HUES6 (cell line): ENCODE data around the gene MOGAT1.

Experiments
- H3K27ac ChIP-seq: 2 replicates; pipeline ENCODE4 v1.7.0; 2013; ENCODE audit warnings: low read depth, mild to moderate bottlenecking, low read length, inconsistent platforms
- H3K27me3 ChIP-seq: 2 replicates; pipeline ENCODE4 v1.6.1; 2013; ENCODE audit warnings: low read length; ENCODE audit not compliant: control insufficient read depth, insufficient read depth
- H3K36me3 ChIP-seq: 2 replicates; pipeline ENCODE4 v1.6.1; 2013; ENCODE audit warnings: low read length; ENCODE audit not compliant: control insufficient read depth, insufficient read depth
- H3K4me1 ChIP-seq: 2 replicates; pipeline ENCODE4 v1.6.1; 2013; ENCODE audit warnings: low read length; ENCODE audit not compliant: control insufficient read depth, insufficient read depth
- H3K4me3 ChIP-seq: 2 replicates; pipeline ENCODE4 v1.5.1; 2013; ENCODE audit warnings: low read depth, low read length
- H3K9ac ChIP-seq: one replicate; pipeline ENCODE4 v1.6.1; 2013; ENCODE audit warnings: mild to moderate bottlenecking, low read length
- H3K9me3 ChIP-seq: 2 replicates; pipeline ENCODE4 v1.6.1; 2013; ENCODE audit warnings: low read depth, low read length; ENCODE audit not compliant: control insufficient read depth, insufficient read depth

MOGAT1 gene

DNA sequence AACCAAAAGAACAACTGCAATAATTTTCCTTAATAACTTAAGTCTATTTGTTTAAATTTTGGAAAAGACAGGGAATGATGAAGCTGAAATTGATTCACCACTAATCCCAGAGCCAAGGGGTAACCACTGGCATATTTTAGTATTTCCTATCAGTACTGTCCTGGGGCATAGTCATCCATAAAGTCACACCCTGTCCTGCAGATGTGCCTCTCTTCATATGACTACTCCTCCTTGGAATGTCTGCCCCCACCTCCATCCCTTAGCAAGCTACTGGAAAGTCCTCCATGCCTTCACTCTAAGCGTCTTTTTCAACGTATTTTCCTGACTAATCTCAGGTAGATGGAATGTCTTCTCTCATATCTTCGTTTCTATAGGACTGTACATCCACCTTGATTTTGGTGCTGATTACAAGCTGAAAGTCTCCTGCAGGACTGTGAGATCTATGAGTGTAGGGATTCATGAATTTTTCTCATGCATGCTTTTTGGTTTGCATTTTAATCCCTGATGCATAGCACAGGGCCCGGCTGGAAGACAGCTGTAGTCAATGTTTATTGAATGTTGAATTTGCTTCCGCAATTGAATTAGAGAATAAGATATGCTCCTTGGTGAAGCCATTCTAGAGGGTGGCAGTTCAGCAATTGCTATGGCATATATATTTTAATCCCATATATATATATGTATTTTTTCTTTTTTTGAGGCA is 85.6 kb downstream of the MOGAT1 start:
- Histone ChIP-seq H3K27ac (no peak overlapping the region), H3K9me3 (no peaks in the 10 kb centered on the region), H3K27me3 (no peaks in the 10 kb centered on the region), H3K4me1 (peaks cover 25% of the 10 kb centered on the region), H3K36me3 (no peaks in the 10 kb centered on the region), H3K9ac (no peak overlapping the region), H3K4me3 (no peak overlapping the region)
